GM21423 (cell line): Measurements from ENCODE around the gene ZNF211.

Experiments
- ATAC-seq: cut with Tn5 transposase; IDR thresholded peaks from one replicate; pipeline ENCODE4 v1.9.1; 2021; ENCODE audit warnings: mild to moderate bottlenecking, moderate library complexity; ENCODE audit not compliant: unreplicated experiment

The ZNF211 gene

GRCh38 chr19:57632987-57633831, at the start of gene ZNF211:
Gene ZNF211, plus strand, starts transcription at chr19:57633168. Its CDS starts 179 bp downstream, at chr19:57633347.
- peak; percentile 97 for ATAC-seq

DNA sequence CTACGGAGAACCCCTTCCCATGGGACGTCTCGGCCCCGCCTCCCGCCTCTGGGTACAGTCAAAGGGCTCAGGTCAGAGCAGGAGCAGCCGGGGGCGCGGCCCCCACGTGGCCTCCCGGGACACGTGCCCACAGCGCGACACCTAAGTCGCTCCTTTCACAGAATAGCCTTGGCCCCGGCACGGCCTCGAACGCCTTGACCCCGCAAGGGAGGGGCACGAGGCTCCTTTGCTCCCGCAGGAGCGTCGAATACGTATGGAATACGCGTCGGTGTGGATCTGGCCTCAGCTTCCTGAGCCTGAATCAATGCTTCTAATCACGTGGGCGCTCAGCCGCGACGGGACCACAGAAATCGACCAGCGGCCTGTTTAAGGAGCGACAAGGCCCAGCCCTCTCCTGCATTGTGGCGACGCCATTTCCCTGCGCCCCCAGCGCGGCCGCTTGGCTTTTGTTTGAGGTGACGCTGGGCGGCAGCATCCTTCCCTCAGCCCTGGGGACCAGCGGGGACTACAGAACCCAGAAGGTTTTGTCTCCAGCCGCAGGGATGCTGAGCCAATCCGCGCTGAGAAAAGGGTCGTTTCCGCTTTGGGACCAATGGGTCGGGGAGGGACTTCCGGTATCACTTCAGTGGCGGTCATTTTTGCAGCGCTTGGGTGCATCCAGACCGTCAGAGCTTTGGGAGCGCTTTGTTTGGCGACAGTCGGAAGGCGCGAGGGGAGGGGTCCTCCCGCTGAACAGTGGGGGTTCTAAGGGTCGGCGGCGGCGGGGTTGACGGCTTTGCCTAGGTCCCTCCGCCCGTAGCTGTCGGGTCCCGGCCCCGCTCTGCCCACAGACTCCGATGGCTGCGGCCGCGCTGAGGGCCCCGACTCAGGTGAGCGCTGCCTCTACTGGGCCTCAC, 49.2 kb upstream of the ZNF211 start, which contains the start of gene ZIK1:
Gene ZIK1 (plus strand): TSS at position 625 of the 896 bp plus-strand sequence. CDS start 212 bp downstream, at position 837.
- peak; percentile 80 for ATAC-seq

- ATAC-seq, result no peak
Observed at GRCh38 chr19:57587529-57587928, 45.4 kb upstream of the ZNF211 start.

DNA sequence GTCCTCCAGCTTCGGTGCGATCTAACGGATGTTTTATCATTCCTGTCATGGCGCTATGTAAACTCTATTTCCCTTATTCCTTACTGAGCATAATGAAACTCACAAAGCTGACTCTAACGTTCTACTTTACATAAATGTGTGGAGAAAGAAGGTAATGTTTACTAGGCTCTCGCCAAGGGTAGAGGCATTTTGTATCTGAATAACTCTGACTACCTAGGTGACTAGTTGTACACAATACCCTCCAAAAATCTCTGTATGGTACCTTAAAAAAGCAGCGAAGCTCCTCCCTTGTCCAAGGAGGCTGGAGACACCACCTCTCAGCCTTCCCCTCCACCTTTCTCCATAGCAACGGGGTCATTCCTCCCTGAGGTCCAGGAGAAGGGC, 33.6 kb upstream of the ZNF211 start:
- no peak for ATAC-seq

- peak; percentile 93 for ATAC-seq
Observed at GRCh38 chr19:57599761-57600383, 33.1 kb upstream of the ZNF211 start, which contains the start of gene ZNF530. Gene ZNF530, plus strand, starts transcription at chr19:57599885. Its CDS starts 4,461 bp downstream, at chr19:57604346.

DNA sequence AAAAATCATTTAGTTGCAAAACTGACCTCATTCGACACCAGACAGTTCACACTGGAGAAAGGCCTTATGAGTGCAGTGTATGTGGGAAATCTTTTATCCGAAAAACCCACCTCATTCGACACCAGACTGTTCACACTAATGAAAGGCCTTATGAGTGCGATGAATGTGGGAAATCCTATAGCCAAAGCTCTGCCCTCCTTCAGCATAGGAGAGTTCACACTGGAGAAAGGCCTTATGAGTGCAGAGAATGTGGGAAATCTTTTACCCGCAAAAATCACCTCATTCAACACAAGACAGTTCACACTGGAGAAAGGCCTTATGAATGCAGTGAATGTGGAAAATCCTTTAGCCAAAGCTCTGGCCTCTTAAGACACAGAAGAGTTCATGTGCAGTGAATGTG, 26.0 kb upstream of the ZNF211 start:
- no peak for ATAC-seq

DNA sequence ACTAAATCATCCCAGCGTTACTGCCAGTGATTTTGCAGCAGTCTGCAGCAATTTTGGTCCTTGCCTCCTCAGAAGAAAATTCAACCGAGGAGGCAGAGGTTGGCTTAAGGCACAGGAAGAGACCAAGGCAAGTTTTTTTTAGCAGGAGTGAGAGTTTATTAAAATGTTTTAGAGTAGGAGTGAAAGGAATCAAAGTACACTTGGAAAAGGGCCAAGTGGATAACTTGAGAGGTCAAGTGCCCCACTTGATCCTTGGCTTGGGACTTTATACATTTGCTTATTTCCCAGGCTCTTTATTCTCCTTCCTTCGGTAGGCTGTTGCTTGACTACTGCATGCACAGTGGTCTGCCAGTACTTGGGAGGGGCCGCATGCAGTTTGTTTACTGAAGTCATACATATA, 21.9 kb upstream of the ZNF211 start:
- no peak for ATAC-seq

DNA sequence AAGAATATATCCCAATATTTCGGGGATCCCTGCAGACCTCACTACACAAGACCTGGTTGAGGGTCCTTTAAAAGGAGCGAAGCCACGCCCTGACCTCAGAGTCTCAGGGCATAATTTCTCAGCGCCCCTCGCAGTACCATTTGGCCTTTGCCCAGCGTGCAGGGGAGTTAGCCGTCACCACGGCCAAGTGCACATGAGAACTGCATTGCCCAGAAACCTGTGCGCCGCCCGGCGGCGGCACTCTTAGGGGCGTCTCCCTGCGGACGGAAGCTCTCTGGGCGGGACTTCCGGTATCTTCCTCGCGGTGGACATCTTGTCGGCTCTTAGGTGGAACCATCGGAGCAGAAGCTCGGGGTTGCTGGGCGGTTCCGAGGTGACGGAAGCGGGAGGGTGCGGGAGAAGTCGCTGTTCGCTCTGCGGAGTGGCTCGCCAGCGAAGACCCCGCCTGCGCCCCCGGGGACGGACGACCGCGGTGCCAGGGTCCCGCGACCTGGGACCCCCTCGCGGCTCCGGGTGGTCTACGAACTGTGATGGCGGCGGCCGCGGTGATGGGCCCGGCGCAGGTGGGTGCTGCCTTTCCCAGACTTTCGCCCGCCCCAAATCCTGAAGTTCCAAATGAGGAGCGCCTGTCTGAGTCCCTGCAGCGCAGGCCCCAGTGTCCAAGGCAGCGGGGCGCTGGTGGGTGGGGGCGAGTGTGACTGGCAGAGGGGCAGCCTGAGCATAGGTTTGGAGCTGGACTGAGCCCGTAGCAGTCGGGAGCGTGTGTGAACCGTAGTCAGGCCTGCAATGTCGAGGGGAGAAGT, 18.8 kb upstream of the ZNF211 start, which contains the start of gene ZNF134:
Gene ZNF134 (plus strand): TSS at position 302 of the 803 bp plus-strand sequence. CDS start 5,227 bp downstream, outside the sequence.
- ATAC-seq, result peak; percentile 96

DNA sequence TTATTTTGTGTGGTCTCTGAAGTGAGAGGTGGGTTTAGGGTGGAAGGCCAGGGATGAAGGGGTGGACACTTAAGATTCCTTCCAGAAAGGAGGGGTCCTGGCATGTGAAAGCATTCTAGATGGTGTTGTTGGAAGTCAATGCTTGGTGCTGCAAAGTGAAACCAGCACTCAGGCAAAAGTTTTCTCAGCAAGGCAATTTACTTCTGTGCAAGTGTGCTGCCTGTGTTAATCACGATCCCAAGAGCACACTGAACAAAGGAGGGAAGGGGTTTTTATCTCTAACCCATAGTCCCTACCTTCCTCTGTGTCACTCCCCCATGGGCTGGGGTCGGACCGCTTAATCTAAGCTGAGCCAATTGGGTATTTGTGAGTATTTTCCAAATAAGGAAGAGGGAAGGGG, 17.6 kb upstream of the ZNF211 start:
- ATAC-seq, result no peak

DNA sequence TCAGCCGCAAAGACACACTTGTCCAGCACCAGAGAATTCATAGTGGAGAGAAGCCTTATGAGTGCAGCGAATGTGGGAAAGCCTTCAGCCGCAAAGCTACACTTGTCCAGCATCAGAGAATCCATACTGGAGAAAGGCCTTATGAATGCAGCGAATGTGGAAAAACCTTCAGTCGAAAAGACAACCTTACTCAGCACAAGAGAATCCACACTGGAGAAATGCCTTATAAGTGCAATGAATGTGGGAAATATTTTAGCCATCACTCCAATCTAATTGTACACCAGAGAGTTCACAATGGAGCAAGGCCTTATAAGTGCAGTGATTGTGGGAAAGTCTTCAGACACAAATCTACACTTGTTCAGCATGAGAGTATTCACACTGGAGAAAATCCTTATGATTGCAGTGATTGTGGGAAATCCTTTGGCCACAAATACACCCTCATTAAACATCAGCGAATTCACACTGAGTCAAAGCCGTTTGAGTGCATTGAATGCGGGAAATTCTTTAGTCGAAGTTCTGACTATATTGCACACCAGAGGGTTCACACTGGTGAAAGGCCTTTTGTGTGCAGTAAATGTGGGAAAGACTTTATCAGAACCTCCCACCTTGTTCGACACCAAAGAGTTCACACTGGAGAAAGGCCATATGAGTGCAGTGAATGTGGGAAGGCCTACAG, 12.2 kb upstream of the ZNF211 start:
- ATAC-seq, result no peak

- no peak for ATAC-seq
Observed at GRCh38 chr19:57623091-57623490, 9.9 kb upstream of the ZNF211 start.

GRCh38 chr19:57633832-57634131, 814 bp downstream of the ZNF211 start:
- ATAC-seq, result no peak

- no peak for ATAC-seq
Observed at GRCh38 chr19:57637379-57637778, 4.4 kb downstream of the ZNF211 start.

GRCh38 chr19:57641715-57642234, 8.8 kb downstream of the ZNF211 start:
- no peak for ATAC-seq

DNA sequence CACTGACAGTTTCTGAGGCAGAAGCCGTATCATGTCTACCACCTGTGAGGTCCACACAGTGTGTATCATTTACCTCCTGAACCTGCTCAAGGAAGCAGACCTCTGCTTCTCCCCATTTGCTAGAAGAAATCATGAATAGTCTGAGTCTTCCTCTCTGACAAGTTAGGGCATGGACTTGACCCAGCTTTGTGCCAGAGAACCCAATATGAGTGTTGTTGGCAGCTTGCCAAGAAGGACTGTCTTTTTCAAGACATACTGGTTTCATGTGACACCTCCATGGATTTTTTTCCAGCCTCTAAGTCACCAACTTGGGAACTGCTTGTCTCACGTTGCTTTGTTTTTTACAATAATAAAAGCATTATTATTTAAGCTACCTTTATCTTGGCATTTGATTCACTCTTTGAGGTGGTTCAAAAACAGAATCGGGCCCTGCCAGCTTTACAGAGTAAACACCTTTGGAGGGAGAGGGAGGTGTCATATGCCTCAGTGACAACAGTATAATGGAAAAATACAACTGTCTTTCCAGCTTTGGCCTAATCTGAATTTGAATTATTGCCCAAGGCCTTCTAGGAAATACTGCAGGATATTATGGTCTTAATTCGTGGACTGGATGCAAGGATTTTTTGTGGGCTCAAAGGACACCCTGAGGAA, 9.6 kb downstream of the ZNF211 start:
- ATAC-seq, result no peak

DNA sequence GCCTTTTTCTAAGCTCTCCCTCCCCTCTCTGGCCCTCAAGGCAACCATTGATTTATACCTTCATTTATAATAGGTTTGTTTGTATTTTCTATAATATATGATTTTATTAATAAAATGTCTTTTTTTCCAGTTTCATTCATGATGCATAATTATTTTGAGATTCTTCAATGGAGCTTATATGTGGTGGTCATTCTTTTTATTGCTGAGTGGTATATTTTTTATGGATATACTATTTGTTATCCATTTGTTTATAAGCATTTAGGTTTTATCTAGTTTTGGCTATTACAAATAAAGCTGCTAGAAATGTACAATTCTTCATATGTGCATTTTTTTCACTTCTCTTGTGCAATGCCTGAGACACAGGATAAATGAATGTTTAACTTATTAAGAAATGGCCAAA, 10.8 kb downstream of the ZNF211 start:
- ATAC-seq, result no peak

DNA sequence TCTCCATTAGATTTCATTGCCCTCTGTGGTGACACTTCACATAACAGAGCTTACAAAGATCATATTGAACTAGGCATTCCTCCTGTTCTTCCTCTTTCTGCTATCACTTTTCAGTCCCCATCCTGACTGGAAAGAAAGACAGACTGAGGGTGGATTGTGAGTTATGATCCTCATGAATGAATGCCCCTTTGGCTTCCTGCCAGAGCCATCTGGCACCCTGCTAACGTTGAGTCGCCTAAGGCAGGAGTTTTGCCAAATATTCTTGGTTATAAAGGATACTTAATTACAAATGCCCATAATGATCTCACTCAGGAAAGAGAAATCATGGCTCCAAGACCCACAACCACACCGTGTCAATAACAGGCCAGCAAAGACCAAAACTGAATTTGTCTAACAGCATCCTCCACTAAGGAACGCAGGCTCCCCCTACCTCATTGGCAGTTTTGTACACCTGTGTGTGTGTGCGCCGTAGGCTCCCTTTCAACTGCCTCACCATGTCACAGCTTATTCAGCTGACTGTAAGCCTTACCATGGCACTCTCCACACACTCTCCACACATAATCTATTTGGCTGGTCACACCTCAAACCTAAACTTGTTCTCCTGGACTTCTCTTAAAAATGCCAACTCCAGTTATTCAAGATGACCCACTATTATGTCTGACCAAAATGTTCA, 15.5 kb downstream of the ZNF211 start:
- no peak for ATAC-seq

DNA sequence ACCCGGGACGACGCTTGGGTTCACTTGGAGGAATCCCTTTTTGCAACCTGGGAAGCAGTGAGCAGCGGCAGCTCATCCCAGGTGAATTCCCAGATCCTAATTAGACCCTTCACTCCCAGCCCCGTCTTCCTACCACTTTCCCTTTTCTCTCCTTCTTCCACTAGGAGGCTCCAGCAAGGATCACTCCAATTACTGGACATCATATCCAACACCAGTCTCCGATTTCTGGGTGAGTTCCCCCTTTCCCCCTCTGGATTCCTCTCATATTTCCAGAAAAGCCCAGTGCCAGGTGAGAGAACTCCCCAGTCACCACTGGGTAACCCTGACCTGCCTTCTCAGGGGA, 18.7 kb downstream of the ZNF211 start:
- ATAC-seq, result no peak

DNA sequence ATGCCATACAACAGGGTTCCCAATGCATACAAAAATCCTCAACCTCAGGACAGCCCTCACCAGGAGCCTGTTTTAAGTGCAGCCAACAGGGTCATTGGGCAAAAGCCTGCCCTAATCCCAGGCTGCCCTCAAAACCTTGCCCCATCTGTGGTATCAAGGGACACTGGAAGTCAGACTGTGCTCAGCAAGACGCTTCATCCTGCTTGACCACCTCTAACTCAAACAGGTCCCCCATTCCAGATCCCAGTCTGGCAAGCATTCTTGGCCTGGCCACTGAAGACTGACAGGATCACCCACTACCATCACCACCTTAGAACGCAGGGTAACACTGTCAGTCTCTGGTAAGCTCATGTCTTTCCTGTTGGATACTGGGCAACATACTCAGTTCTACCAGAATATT, 20.7 kb downstream of the ZNF211 start:
- no peak for ATAC-seq
